Natural killer cell (primary cell): ENCODE measurements around the gene HSD17B13. TPM values are rescaled to one million over a fixed set of nuclear protein-coding genes. Genes with fewer than 3 reads are reported as not detected.

Source experiments
- ATAC-seq, 3 donors: fragments of 150-1000 bp in 2 of 3; fragments of 200-7000 bp in 1 of 3; cut with Tn5 transposase; 1 replicate in 1 of 3; 2 replicates in 2 of 3; pipeline ENCODE4 v1.10.0; 2021; ENCODE audit warnings: mild to moderate bottlenecking in 2 of 3, moderate library complexity in 2 of 3
- DNase-seq, 2 donors: peaks; one replicate each; pipeline versions ENCODE4 v3.0.0 to v3.0.0-alpha.2; 2013 to 2021; ENCODE audit warnings: mixed read lengths in 1 of 2
- H3K27ac ChIP-seq: one replicate; pipeline ENCODE4 v1.5.1; 2013; ENCODE audit warnings: mild to moderate bottlenecking, low read length
- H3K27me3 ChIP-seq: one replicate; pipeline ENCODE4 v1.6.1; 2013; ENCODE audit warnings: low read length; ENCODE audit not compliant: control insufficient read depth, insufficient read depth
- H3K36me3 ChIP-seq: one replicate; pipeline ENCODE4 v1.6.1; 2013; ENCODE audit warnings: low read length; ENCODE audit not compliant: control insufficient read depth, insufficient read depth
- H3K4me1 ChIP-seq: one replicate; pipeline ENCODE4 v1.6.1; 2013; ENCODE audit warnings: low read length; ENCODE audit not compliant: control insufficient read depth, insufficient read depth
- H3K4me3 ChIP-seq: one replicate; pipeline ENCODE4 v1.5.1; 2013; ENCODE audit warnings: low read length
- H3K9me3 ChIP-seq: one replicate; pipeline ENCODE4 v1.6.1; 2013; ENCODE audit warnings: low read length; ENCODE audit not compliant: control insufficient read depth, insufficient read depth
- H3K27ac Mint-ChIP-seq, 2 donors: one replicate each; pipeline ENCODE4 v1.8.0; 2022; ENCODE audit warnings: mild to moderate bottlenecking in 2 of 2, mixed read lengths in 2 of 2, moderate library complexity in 1 of 2
- H3K27me3 Mint-ChIP-seq, 2 donors: one replicate each; pipeline ENCODE4 v1.8.0; 2022; ENCODE audit warnings: low read depth in 2 of 2, mixed read lengths in 2 of 2
- H3K36me3 Mint-ChIP-seq: one replicate; pipeline ENCODE4 v1.8.0; 2022; ENCODE audit warnings: mixed read lengths
- H3K4me1 Mint-ChIP-seq, 2 donors: one replicate each; pipeline ENCODE4 v1.8.0; 2022; ENCODE audit warnings: mixed read lengths in 2 of 2
- H3K4me3 Mint-ChIP-seq: one replicate; pipeline ENCODE4 v1.8.0; 2022; ENCODE audit warnings: mild to moderate bottlenecking, moderate library complexity, mixed read lengths
- H3K9me3 Mint-ChIP-seq, 2 donors: one replicate each; pipeline ENCODE4 v1.8.0; 2022; ENCODE audit warnings: mixed read lengths in 2 of 2
- CTCF ChIP-seq: fragments of 200-600 bp; IDR thresholded peaks from one replicate; pipeline ENCODE4 v1.8.0; 2022; ENCODE audit warnings: antibody characterized with exemption
- WGBS: methylation state at CpG from one replicate; pipeline ENCODE4 v1.1.7; 2013; ENCODE audit warnings: missing lambda C conversion rate; ENCODE audit not compliant: insufficient coverage; 5-methylcytosine and 5-hydroxymethylcytosine counted together
- intact Hi-C: fragments of 100-400 bp; cut with micrococcal nuclease; formaldehyde crosslinking; loops from one replicate; pipeline ENCODE4 v1.14.2; 2022
- total RNA-seq, 4 donors: library from RNA; stranded (reverse); fragments of 120-200 nt in 1 of 4; gene quantifications; one replicate each; pipeline versions ENCODE4 v1.2.3 to v1.2.4, GENCODE V29; 2013 to 2022

HSD17B13 gene
- total RNA-seq, 3 donors from 2014 or later (not counting 1 experiment from before 2014, with no cell fraction given), result 0.33 to 0.95 (median 0.73) TPM

GRCh38 chr4:87306056-87306455 is 16.6 kb downstream of the HSD17B13 start:
- 100% methylated on average over 1 of the region's 1 CpG for WGBS
- Mint-ChIP-seq H3K4me1 (no peaks in the 10 kb centered on the region), H3K9me3 (no peaks in the 10 kb centered on the region), H3K27me3 (peaks cover 0 to 7% of the 10 kb centered on the region in 2 donors), H3K36me3 (no peaks in the 10 kb centered on the region), H3K27ac (no peak overlapping the region), H3K4me3 (no peak overlapping the region)
- H3K4me1 ChIP-seq, result no peaks in the 10 kb centered on the region
- H3K4me3 ChIP-seq, result no peak overlapping the region
- H3K27me3 ChIP-seq, result no peaks in the 10 kb centered on the region
- DNase-seq (no peak), ATAC-seq (no peak)
- H3K36me3 ChIP-seq, result no peaks in the 10 kb centered on the region
- no peak for TF ChIP-seq CTCF
- no peak overlapping the region for H3K27ac ChIP-seq
- intact Hi-C loops, result no loop called here
- no peaks in the 10 kb centered on the region for H3K9me3 ChIP-seq

DNA sequence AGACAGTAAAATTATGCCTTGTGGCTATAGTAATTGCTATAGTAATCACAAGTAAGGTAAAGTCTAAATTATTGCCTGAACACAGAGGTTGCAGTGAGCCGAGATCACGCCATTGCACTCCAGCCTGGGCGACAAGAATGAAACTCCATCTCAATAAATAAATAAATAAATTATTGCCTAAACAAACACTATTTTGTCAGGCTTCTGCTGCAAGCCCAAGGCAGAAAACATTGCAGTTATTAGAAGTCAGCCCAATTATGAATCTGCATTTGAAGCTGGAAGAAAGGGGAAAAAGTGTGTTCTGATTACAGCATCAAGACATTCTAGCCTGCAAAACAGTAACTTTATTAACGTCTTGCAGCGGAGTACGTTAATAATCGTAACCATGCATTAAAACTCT is 17.1 kb downstream of the HSD17B13 start:
- intact Hi-C loops, result no loop called here
- Histone ChIP-seq H3K27ac (no peak overlapping the region), H3K27me3 (no peaks in the 10 kb centered on the region), H3K4me1 (no peaks in the 10 kb centered on the region), H3K36me3 (no peaks in the 10 kb centered on the region), H3K4me3 (no peak overlapping the region), H3K9me3 (no peaks in the 10 kb centered on the region)
- DNase-seq, result no peak
- Mint-ChIP-seq H3K27ac (no peak overlapping the region), H3K4me1 (no peaks in the 10 kb centered on the region), H3K9me3 (no peaks in the 10 kb centered on the region), H3K27me3 (peaks cover 0 to 11% of the 10 kb centered on the region in 2 donors), H3K36me3 (no peaks in the 10 kb centered on the region), H3K4me3 (no peak overlapping the region)
- TF ChIP-seq CTCF, result no peak
- no peak for ATAC-seq
- 90% methylated on average over 7 of the region's 7 CpGs for WGBS

- H3K4me3 ChIP-seq, result no peak overlapping the region
- DNase-seq, result no peak
Measured at GRCh38 chr4:87304745-87305432, 17.8 kb downstream of the HSD17B13 start.

More at GRCh38 chr4:87304745-87305432, 17.8 kb downstream of the HSD17B13 start:
- H3K4me1 ChIP-seq, result no peaks in the 10 kb centered on the region
- WGBS, result 80% methylated on average over 9 of the region's 10 CpGs
- Mint-ChIP-seq H3K27me3 (peaks cover under 1 to 11% of the 10 kb centered on the region in 2 donors), H3K27ac (no peak overlapping the region), H3K36me3 (no peaks in the 10 kb centered on the region), H3K9me3 (no peaks in the 10 kb centered on the region), H3K4me3 (no peak overlapping the region), H3K4me1 (no peaks in the 10 kb centered on the region)
- TF ChIP-seq CTCF, result no peak
- H3K36me3 ChIP-seq, result no peaks in the 10 kb centered on the region
- H3K27ac ChIP-seq, result no peak overlapping the region
- no peak for ATAC-seq
- H3K9me3 ChIP-seq, result no peaks in the 10 kb centered on the region
- intact Hi-C loops, result no loop called here
- H3K27me3 ChIP-seq, result no peaks in the 10 kb centered on the region
